Suprapubic skin (tissue), 4 donors: ENCODE results near the gene RPS6KB1.

ENCODE experiments used
- POLR2A ChIP-seq, 2 donors: fragments of 450-650 bp; IDR thresholded peaks; one replicate each; pipeline ENCODE4 v1.6.1; 2017; ENCODE audit warnings: antibody characterized with exemption in 2 of 2, mild to moderate bottlenecking in 2 of 2, moderate library complexity in 2 of 2
- POLR2AphosphoS5 ChIP-seq, 3 donors: sonication (generic); formaldehyde crosslinking; IDR thresholded peaks; one replicate each; pipeline ENCODE4 v1.6.1; 2017; ENCODE audit warnings: antibody characterized with exemption in 3 of 3
- TF ChIP-seq, protein P1 (sequence below), 2 donors: fragments of 200-600 bp in 1 of 2; fragments of 450-650 bp in 1 of 2; sonication (generic) in 1 of 2; IDR thresholded peaks; one replicate each; pipeline ENCODE4 v1.5.1; 2016 to 2019; ENCODE audit warnings: antibody characterized with exemption in 2 of 2, mild to moderate bottlenecking in 1 of 2, moderate library complexity in 1 of 2

DNA sequence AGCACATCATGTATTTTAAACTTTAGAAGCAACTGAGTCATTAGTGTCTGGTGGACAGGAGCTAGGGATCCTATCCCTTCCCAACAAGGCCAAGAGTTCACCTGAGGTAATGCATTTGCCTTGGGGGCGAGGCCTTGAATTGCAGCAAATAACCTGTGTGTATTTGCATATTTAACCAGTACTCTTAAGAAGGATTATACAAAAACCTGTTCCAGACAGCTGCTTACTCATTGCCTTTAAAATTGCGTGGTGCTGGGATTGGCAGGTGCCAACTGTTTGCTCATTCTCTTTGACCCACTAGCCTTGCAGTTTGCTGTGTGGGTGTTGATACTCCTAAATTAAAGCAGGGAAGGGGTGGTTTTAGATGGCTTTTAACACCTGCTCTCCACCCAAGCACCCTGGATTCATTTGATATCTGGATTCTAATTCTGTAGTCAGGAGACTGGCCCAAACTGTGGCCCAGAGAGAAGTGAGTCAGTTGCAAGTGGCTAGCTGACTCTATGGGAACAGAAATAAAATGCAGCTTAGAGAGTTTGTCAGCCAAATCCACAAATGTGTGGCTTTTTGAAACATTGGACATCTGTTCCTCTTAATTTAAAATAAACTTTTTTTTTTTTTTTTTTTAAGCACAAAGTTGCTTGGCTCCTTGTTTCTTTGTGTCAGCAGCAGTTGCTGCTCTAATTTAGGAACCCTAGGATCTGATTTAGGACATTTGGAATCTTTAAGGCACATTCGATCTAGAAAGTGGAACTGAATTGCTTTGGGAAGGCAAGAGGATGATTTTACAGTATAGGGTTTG is 47.1 kb upstream of the RPS6KB1 start:
- TF ChIP-seq POLR2A (IDR thresholded peaks at IDR 0.05), result no peak
- TF ChIP-seq, protein P1, sequence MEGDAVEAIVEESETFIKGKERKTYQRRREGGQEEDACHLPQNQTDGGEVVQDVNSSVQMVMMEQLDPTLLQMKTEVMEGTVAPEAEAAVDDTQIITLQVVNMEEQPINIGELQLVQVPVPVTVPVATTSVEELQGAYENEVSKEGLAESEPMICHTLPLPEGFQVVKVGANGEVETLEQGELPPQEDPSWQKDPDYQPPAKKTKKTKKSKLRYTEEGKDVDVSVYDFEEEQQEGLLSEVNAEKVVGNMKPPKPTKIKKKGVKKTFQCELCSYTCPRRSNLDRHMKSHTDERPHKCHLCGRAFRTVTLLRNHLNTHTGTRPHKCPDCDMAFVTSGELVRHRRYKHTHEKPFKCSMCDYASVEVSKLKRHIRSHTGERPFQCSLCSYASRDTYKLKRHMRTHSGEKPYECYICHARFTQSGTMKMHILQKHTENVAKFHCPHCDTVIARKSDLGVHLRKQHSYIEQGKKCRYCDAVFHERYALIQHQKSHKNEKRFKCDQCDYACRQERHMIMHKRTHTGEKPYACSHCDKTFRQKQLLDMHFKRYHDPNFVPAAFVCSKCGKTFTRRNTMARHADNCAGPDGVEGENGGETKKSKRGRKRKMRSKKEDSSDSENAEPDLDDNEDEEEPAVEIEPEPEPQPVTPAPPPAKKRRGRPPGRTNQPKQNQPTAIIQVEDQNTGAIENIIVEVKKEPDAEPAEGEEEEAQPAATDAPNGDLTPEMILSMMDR (IDR thresholded peaks at IDR 0.05), result no peak
- peak in 1 of 3 donors; percentile 21 for TF ChIP-seq POLR2AphosphoS5 (IDR thresholded peaks at IDR 0.05)
